ENCODE measurements around the gene GPR156. TPM values are rescaled to one million over a fixed set of nuclear protein-coding genes. Genes with fewer than 3 reads are reported as not detected.
A peak's percentile ranks its signal among the peaks of the same experiment; 100 is the strongest.

Gene GPR156
- total and polyA plus RNA-seq, 2 of the 4 experiments (the other 2 are of a cell fraction): 0.09 to 0.18 TPM

DNA sequence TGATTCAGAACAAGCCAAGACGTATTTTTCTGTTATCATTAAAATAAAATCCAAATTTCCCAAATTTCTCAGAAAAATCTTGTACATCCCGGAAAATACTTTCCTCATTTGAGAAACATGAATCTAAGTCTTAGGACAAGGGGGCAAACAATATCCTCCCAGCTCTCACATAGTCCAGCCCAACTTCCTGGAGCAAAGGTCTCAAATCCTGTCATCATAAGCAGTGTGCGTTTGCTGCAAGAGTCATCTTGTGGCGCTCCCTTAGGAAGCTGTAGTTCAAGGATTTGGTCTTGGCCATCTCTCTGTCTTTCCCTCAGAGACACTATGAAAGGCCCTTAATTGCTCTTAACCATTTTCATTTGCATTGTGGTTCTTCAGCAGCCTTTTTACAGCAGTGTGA is 133.2 kb downstream of the GPR156 start:
- H3K4me2 ChIP-seq (ENCODE audit: low read depth, low read length): no peak overlapping the region
- H3K79me1 ChIP-seq (ENCODE audit: low read depth in 1 of 2, low read length in 2 of 2): no peaks in the 10 kb centered on the region
- no peak overlapping the region for H3K56ac ChIP-seq (ENCODE audit: extremely low read depth, insufficient read depth, low read length)
- POLR2A ChIA-PET (ENCODE audit: unreplicated experiment): no interaction called here
- no peak overlapping the region for H2AK9ac ChIP-seq (replicated peaks; ENCODE audit: low read depth, low read length, poor library complexity)
- H3K14ac ChIP-seq (replicated peaks; ENCODE audit: low read depth, low read length): no peak overlapping the region
- BruUV-seq (replicated peaks): no TSS peak
- dilution Hi-C loops (cut with HindIII; ENCODE audit: low sequenced_read_pairs, unreplicated experiment) (no loop called here), intact Hi-C loops (cut with micrococcal nuclease) (no loop called here), in situ Hi-C loops (cut with MboI; ENCODE audit: low sequenced_read_pairs) (no loop called here)
- no peaks in the 10 kb centered on the region for H3K36me3 ChIP-seq (ENCODE audit: control insufficient read depth, insufficient read depth, low read length)
- H3K4me1 ChIP-seq (ENCODE audit: control insufficient read depth, insufficient read depth, low read length): peaks cover 5% of the 10 kb centered on the region
- peaks cover 6% of the 10 kb centered on the region; the same call in 1 of the 2 replicates for H3K9me1 ChIP-seq (ENCODE audit: insufficient read depth, low read length)
- no peak overlapping the region for H2AK5ac ChIP-seq (ENCODE audit: low read depth, low read length)
- ATAC-seq (ENCODE audit: low read depth) (no peak), DNase-seq (no peak)
- no peak overlapping the region; the same call in 1 of the 2 replicates for H2BK120ac ChIP-seq (ENCODE audit: low read depth, low read length)
- H4K20me1 ChIP-seq (ENCODE audit: insufficient read depth, low read length): no peaks in the 10 kb centered on the region
- no peak for TF ChIP-seq SMC3 (IDR thresholded peaks at IDR 0.05; ENCODE audit: low read depth, low read length)
- TF ChIP-seq POLR2A (IDR thresholded peaks at IDR 0.05; ENCODE audit: low read depth, low read length): no peak
- TF ChIP-seq, protein P1, sequence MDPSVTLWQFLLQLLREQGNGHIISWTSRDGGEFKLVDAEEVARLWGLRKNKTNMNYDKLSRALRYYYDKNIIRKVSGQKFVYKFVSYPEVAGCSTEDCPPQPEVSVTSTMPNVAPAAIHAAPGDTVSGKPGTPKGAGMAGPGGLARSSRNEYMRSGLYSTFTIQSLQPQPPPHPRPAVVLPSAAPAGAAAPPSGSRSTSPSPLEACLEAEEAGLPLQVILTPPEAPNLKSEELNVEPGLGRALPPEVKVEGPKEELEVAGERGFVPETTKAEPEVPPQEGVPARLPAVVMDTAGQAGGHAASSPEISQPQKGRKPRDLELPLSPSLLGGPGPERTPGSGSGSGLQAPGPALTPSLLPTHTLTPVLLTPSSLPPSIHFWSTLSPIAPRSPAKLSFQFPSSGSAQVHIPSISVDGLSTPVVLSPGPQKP (IDR thresholded peaks at IDR 0.05; ENCODE audit: borderline replicate concordance, low read depth, low read length): no peak
- TF ChIP-seq CHD1 (IDR thresholded peaks at IDR 0.05; ENCODE audit: low read depth, low read length): no peak
- no peak for TF ChIP-seq RAD21 (IDR thresholded peaks at IDR 0.05; ENCODE audit: low read length)
- no peak for TF ChIP-seq FOS (IDR thresholded peaks at IDR 0.05; ENCODE audit: low read depth, low read length)
- TF ChIP-seq RCOR1 (IDR thresholded peaks at IDR 0.05; ENCODE audit: insufficient replicate concordance, low read length): no peak
- TF ChIP-seq MAZ (IDR thresholded peaks at IDR 0.05; ENCODE audit: borderline replicate concordance, low read depth, low read length): no peak
- TF ChIP-seq, protein P2, sequence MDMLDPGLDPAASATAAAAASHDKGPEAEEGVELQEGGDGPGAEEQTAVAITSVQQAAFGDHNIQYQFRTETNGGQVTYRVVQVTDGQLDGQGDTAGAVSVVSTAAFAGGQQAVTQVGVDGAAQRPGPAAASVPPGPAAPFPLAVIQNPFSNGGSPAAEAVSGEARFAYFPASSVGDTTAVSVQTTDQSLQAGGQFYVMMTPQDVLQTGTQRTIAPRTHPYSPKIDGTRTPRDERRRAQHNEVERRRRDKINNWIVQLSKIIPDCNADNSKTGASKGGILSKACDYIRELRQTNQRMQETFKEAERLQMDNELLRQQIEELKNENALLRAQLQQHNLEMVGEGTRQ (IDR thresholded peaks at IDR 0.05; ENCODE audit: low read depth, low read length): no peak
- no peak for TF ChIP-seq MXI1 (IDR thresholded peaks at IDR 0.05; ENCODE audit: borderline replicate concordance, low read depth, low read length)
- TF ChIP-seq MAFK (IDR thresholded peaks at IDR 0.05; ENCODE audit: low read depth, low read length): no peak
- no peak for TF ChIP-seq CEBPB (IDR thresholded peaks at IDR 0.05; ENCODE audit: low read depth, low read length)
- no peak for TF ChIP-seq BHLHE40 (IDR thresholded peaks at IDR 0.05; ENCODE audit: low read depth, low read length)
- peak overlapping the region; percentile 15; the same call in 1 of the 3 replicates for H2BK15ac ChIP-seq (ENCODE audit: low read depth, low read length)
- H3K4ac ChIP-seq (ENCODE audit: low read depth, low read length): no peak overlapping the region
- H3K27ac ChIP-seq (ENCODE audit: insufficient read depth, low read length): no peak overlapping the region
- H2BK20ac ChIP-seq (ENCODE audit: low read depth, low read length): peak overlapping the region; percentile 25; the same call in 1 of the 2 replicates
- H3K27me3 ChIP-seq (ENCODE audit: control insufficient read depth, insufficient read depth, low read length): no peaks in the 10 kb centered on the region
- H2BK5ac ChIP-seq (ENCODE audit: low read depth, low read length, poor library complexity, severe bottlenecking): no peak overlapping the region
- H3K18ac ChIP-seq (ENCODE audit: low read depth, low read length): peak overlapping the region; percentile 51; the same call in 1 of the 2 replicates
- peak overlapping the region; percentile 5; the same call in 1 of the 2 replicates for H4K91ac ChIP-seq (ENCODE audit: insufficient read depth, low read depth, low read length)
- WGBS, 2 experiments (ENCODE audit: extremely low coverage in 2 of 2, insufficient read length in 1 of 2): no CpG with 5 or more reads among the region's 4 CpGs
- no peak overlapping the region for H4K8ac ChIP-seq (ENCODE audit: low read depth in 2 of 2, low read length in 2 of 2)
- H3K23ac ChIP-seq (ENCODE audit: low read depth, low read length): no peak overlapping the region
- H3K4me3 ChIP-seq (ENCODE audit: insufficient read depth, low read depth, low read length): no peak overlapping the region
- H3K9me3 ChIP-seq (ENCODE audit: control insufficient read depth, insufficient read depth, low read length): peaks cover 6% of the 10 kb centered on the region
- H4K5ac ChIP-seq (ENCODE audit: low read depth, low read length): peak overlapping the region; percentile 29; the same call in 1 of the 2 replicates
- H2AFZ ChIP-seq (replicated peaks; ENCODE audit: low read length, poor library complexity): no peak overlapping the region
- CTCF ChIA-PET: no interaction called here
- H3K9ac ChIP-seq (ENCODE audit: low read depth, low read length): no peak overlapping the region
